NCI-H774 (cell line): Measurements from ENCODE around the gene MCM7.

Experiments used
- DNase-seq: peaks from one replicate; lab custom pipeline; 2025; lab: John Stamatoyannopoulos, UW

The MCM7 gene

GRCh38 chr7:100093925-100094486 is 7.2 kb downstream of the MCM7 start:
- DNase-seq = no peak

DNA sequence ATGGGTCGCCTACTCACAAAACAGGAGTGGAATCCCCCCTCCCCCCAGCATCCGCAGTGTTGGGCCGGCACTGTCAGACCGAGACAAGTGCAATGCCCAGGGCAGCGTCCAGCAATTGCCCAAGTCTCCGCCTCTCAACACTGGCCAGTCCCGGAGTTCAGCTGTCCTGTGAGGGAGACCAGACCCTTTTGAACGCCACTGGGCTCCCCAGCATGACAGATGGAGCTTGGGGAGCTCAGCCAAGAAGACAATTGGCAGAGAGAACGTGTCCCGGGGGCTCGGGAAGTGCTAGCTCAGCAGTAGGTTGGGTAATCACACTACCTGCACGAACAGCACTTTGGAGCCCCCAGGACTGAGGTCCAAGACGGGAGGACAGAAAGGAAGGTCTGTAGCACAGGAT is 7.7 kb downstream of the MCM7 start:
- DNase-seq = no peak

- DNase-seq = no peak
Observed at GRCh38 chr7:100093054-100093453, 8.1 kb downstream of the MCM7 start.

DNA sequence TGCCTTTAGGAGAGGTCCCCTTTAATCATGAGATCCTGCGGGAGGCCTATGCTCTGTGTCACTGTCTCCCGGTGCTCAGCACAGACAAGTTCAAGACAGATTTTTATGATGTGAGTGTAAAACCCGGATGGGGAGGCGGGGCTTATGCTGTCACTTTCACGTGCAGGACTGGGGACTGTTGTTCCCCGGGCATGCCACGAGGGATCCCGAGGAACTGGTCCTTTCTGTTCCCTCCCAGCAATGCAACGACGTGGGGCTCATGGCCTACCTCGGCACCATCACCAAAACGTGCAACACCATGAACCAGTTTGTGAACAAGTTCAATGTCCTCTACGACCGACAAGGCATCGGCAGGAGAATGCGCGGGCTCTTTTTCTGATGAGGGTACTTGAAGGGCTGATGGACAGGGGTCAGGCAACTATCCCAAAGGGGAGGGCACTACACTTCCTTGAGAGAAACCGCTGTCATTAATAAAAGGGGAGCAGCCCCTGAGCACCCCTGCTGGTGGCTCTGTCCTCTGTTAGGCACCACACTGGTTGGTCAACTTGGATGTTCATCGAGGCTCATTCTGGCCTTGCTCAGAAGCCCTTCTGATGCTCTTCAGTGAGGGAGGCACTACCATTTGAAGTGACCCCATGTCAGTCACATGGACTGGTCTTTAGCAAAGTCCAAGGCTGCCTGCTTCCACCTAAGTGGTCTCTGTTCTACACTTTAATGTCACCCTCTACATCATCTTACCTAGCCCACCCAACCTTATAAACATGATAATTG is 9.6 kb downstream of the MCM7 start:
- DNase-seq = no peak

GRCh38 chr7:100090527-100091410 is 10.4 kb downstream of the MCM7 start:
- DNase-seq = no peak

DNA sequence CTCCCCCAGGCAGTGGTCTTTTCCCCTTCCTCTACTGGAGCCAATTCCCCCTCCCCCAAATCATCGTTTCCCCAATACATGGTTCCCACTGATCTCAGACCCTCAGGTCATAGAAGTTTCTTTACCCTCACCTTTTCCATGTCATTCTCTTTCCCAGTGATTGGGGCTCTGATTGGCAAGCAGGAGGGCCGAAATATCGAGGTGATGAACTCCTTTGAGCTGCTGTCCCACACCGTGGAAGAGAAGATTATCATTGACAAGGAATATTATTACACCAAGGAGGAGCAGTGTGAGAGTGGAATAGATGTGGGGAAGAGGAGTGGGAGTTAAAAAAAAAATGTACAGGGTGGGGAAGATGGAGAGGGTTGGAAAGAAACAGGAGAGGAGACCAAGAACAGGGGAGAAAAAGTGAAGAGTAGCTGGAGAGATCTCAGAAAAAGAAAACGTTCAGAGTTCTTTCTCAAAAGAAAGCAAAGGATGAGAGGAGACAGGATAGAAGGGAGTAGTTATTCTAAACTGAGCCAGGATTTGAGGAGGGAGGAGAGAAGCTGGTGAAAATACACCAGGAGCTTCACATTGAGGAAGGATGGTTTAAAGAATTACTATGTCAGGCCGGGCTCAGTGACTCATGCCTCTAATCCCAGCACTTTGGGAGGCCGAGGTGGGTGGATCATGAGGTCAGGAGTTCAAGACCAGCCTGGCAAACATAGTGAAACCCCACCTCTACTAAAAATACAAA is 11.6 kb downstream of the MCM7 start:
- no peak for DNase-seq

GRCh38 chr7:100088621-100089457 is 12.4 kb downstream of the MCM7 start, which contains the start of gene COPS6:
Gene COPS6 (plus strand): TSS chr7:100088969. CDS start chr7:100088991, 22 bp downstream.
- peak; percentile 69 for DNase-seq

DNA sequence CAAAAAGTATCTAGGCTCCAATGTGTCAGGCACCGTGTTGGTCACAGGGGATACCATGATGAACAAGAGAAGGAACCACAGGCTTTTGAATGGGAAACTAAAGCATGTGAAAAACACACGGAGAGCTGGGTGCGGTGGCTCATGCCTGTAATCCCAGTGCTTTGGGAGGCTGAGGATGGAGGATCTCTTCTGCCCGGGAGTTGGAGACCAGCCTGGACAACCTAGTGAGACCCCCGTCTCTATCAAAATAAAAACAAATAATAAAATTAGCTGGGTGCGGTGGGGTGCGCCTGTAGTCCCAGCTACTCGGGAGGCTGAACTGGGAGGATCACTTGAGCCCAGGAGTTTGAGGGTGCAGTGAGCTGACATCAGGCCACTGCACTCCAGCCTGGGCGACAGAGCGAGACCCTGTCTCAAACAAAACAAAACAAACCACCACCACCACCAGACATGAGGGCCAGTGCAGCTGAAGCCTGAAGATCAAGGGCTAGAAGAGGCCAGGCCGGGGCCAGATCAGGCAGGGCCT is 13.0 kb downstream of the MCM7 start:
- no peak for DNase-seq

DNA sequence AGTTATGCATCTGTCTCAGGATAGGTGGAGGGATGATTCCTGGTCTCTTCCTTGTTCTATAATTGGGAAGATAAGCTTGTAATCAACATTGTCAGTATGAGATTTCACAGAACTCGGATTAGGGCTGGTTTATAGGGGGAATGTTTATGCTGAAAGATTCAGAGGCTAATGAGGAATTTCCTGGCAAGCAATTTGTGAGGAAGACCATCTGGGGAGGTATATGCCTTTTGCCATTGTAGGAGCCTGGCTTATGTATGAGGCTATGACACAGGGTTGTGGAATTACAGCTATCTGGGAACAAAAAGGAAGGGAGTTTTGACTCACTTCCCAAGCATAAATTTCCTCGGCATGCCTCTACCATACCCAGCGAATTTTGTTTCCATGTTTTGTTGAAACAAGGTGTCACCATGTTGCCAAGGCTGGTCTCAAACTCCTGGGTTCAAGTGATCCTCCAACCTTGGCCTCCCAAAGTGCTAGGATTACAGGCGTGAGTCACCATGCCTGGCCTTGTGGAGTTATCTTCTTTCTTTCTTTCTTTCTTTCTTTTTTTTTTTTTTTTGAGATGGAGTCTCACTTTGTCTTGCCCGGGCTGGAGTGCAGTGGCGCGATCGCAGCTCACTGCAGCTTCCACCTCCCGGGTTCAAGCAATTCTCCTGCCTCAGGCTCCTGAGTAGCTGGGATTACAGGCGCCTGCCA is 14.0 kb downstream of the MCM7 start:
- DNase-seq = no peak

- no peak for DNase-seq
Observed at GRCh38 chr7:100085515-100085914, 15.7 kb downstream of the MCM7 start.

GRCh38 chr7:100082978-100083377 is 18.2 kb downstream of the MCM7 start:
- DNase-seq = no peak

DNA sequence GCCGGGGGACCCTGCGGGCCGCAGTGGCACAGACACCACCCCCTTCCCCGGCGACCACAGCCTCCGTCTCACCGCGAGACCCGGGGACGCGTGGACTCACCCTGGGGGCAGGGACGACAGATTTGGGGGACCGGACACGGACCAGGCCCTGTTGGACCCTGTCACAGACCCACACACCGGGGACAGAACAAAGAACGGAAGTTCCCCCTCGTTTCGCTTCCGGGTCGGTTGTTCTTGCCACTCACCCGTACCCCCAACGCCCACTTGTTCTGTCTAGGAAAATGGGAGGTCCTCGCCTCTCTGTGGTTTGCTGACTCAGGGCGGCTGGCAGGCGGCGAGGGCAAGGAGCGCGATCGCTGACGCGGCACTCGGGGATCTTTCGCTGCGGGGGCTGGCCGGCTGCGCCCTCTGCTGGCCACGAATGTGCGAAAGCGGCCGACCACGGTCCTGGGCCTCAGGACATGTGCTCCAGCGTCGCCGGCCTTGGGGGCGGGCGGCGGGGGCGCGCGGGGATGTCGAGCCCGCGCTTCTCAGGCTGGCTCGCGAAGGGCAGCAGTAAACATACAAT is 19.6 kb downstream of the MCM7 start, which contains the start of gene ZNF3:
ZNF3 (minus strand) TSS at position 189 of the 568 bp plus-strand sequence. CDS start 4,366 bp downstream, outside the sequence.
- peak; percentile 98 for DNase-seq

GRCh38 chr7:100080907-100081534 is 20.2 kb downstream of the MCM7 start:
- DNase-seq = peak; percentile 56

DNA sequence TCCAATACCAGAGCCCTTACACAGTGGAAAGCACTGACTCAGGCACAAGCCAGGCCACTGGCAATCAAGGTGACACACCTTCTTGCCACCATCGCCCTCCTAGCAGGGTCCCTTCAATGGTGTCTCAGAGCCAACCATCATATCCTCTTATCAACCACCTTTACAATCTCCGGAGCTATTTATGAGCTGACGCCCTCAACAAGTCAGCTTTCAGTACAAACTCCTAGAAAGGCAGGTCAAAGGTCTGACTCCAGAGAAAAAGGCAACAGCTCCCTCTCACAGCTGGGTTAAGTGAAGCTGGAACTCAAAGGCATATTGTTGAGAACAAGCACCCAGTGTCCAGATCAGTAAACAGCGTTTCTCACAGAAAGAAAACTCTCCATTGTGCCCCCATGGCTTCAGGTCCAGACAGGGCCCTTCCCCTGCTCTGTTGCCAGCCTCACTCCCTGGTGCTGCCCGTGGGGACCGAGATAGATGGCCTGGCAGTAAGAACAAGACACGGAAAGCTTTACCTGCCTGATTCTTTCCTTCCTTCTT is 22.1 kb downstream of the MCM7 start:
- no peak for DNase-seq

GRCh38 chr7:100077205-100077604 is 24.0 kb downstream of the MCM7 start:
- no peak for DNase-seq

GRCh38 chr7:100075418-100075817 is 25.8 kb downstream of the MCM7 start:
- no peak for DNase-seq

- no peak for DNase-seq
Observed at GRCh38 chr7:100074841-100075240, 26.4 kb downstream of the MCM7 start.

GRCh38 chr7:100072462-100072861 is 28.7 kb downstream of the MCM7 start:
- DNase-seq = no peak
